ENCODE results near the gene NPAT.

The NPAT gene

GRCh38 chr11:108228251-108228650 is 5.8 kb upstream of the NPAT start:
- Mint-ChIP-seq H3K27me3 (no peaks in the 10 kb centered on the region), H3K27ac (ENCODE audit: low read depth) (peak overlapping the region; percentile 83)

GRCh38 chr11:108226036-108226435 is 3.6 kb upstream of the NPAT start:
- DNase-seq (ENCODE audit: low spot score in 2 of 2) (no peak), ATAC-seq (replicated peaks; ENCODE audit: extremely low read depth, poor library complexity, severe bottlenecking) (no peak)
- H3K4me1 Mint-ChIP-seq, result peaks cover 38% of the 10 kb centered on the region
- H3K27ac Mint-ChIP-seq (ENCODE audit: low read depth), result no peak overlapping the region
- no peaks in the 10 kb centered on the region for H3K9me3 Mint-ChIP-seq
- H3K4me3 Mint-ChIP-seq, result no peak overlapping the region
- peaks cover 43% of the 10 kb centered on the region for H3K36me3 Mint-ChIP-seq (ENCODE audit: insufficient read depth)
- H3K27me3 Mint-ChIP-seq, result no peaks in the 10 kb centered on the region

More at GRCh38 chr11:108228251-108228650, 5.8 kb upstream of the NPAT start:
- peaks cover 40% of the 10 kb centered on the region for H3K4me1 Mint-ChIP-seq
- no peak for DNase-seq (ENCODE audit: low spot score in 2 of 2)
- ATAC-seq (replicated peaks; ENCODE audit: extremely low read depth, poor library complexity, severe bottlenecking), result no peak
- peak overlapping the region; percentile 66 for H3K4me3 Mint-ChIP-seq
- no peaks in the 10 kb centered on the region for H3K9me3 Mint-ChIP-seq
- H3K36me3 Mint-ChIP-seq (ENCODE audit: insufficient read depth), result peaks cover 62% of the 10 kb centered on the region

GRCh38 chr11:108224911-108225786 is 2.7 kb upstream of the NPAT start:
- peaks cover 41% of the 10 kb centered on the region for H3K36me3 Mint-ChIP-seq (ENCODE audit: insufficient read depth)
- no peaks in the 10 kb centered on the region for H3K9me3 Mint-ChIP-seq
- ATAC-seq (replicated peaks; ENCODE audit: extremely low read depth, poor library complexity, severe bottlenecking), result no peak

GRCh38 chr11:108224366-108224765 is 1.9 kb upstream of the NPAT start:
- Mint-ChIP-seq H3K9me3 (no peaks in the 10 kb centered on the region), H3K4me3 (no peak overlapping the region), H3K36me3 (ENCODE audit: insufficient read depth) (peaks cover 34% of the 10 kb centered on the region), H3K27ac (ENCODE audit: low read depth) (no peak overlapping the region), H3K27me3 (no peaks in the 10 kb centered on the region), H3K4me1 (peaks cover 45% of the 10 kb centered on the region)
- ATAC-seq (replicated peaks; ENCODE audit: extremely low read depth, poor library complexity, severe bottlenecking) (no peak), DNase-seq (ENCODE audit: low spot score in 2 of 2) (no peak)

More at GRCh38 chr11:108224911-108225786, 2.7 kb upstream of the NPAT start:
- no peak overlapping the region for H3K27ac Mint-ChIP-seq (ENCODE audit: low read depth)
- H3K4me3 Mint-ChIP-seq, result no peak overlapping the region
- peaks cover 43% of the 10 kb centered on the region for H3K4me1 Mint-ChIP-seq
- H3K27me3 Mint-ChIP-seq, result no peaks in the 10 kb centered on the region
- DNase-seq (ENCODE audit: low spot score in 2 of 2), result no peak

- peak; percentile 7 for ATAC-seq (replicated peaks; ENCODE audit: extremely low read depth, poor library complexity, severe bottlenecking)
- DNase-seq (ENCODE audit: low spot score in 2 of 2), result no peak
- no peak overlapping the region for H3K27ac Mint-ChIP-seq (ENCODE audit: low read depth)
- no peaks in the 10 kb centered on the region for H3K27me3 Mint-ChIP-seq
- no peaks in the 10 kb centered on the region for H3K9me3 Mint-ChIP-seq
- H3K4me1 Mint-ChIP-seq, result peaks cover 49% of the 10 kb centered on the region
- peaks cover 32% of the 10 kb centered on the region for H3K36me3 Mint-ChIP-seq (ENCODE audit: insufficient read depth)
- H3K4me3 Mint-ChIP-seq, result no peak overlapping the region
Measured at GRCh38 chr11:108223348-108224149, 1.1 kb upstream of the NPAT start.

- Mint-ChIP-seq H3K27ac (ENCODE audit: low read depth) (no peak overlapping the region), H3K4me1 (peaks cover 54% of the 10 kb centered on the region), H3K27me3 (no peaks in the 10 kb centered on the region), H3K36me3 (ENCODE audit: insufficient read depth) (peaks cover 30% of the 10 kb centered on the region), H3K4me3 (no peak overlapping the region), H3K9me3 (no peaks in the 10 kb centered on the region)
- DNase-seq (ENCODE audit: low spot score in 2 of 2) (peak in 1 of 2 donors; percentile 28), ATAC-seq (replicated peaks; ENCODE audit: extremely low read depth, poor library complexity, severe bottlenecking) (peak; percentile 5)
Measured at GRCh38 chr11:108221911-108222573, 396 bp downstream of the NPAT start.

GRCh38 chr11:108221371-108221770 is 1.1 kb downstream of the NPAT start:
- H3K4me1 Mint-ChIP-seq, result peaks cover 54% of the 10 kb centered on the region
- H3K4me3 Mint-ChIP-seq, result no peak overlapping the region
- DNase-seq (ENCODE audit: low spot score in 2 of 2), result no peak
- H3K27me3 Mint-ChIP-seq, result no peaks in the 10 kb centered on the region
- no peak overlapping the region for H3K27ac Mint-ChIP-seq (ENCODE audit: low read depth)
- H3K36me3 Mint-ChIP-seq (ENCODE audit: insufficient read depth), result peaks cover 26% of the 10 kb centered on the region
- no peak for ATAC-seq (replicated peaks; ENCODE audit: extremely low read depth, poor library complexity, severe bottlenecking)
- no peaks in the 10 kb centered on the region for H3K9me3 Mint-ChIP-seq

GRCh38 chr11:108220721-108221336 is 1.6 kb downstream of the NPAT start:
- Mint-ChIP-seq H3K27me3 (no peaks in the 10 kb centered on the region), H3K36me3 (ENCODE audit: insufficient read depth) (peaks cover 23% of the 10 kb centered on the region), H3K4me3 (no peak overlapping the region), H3K9me3 (no peaks in the 10 kb centered on the region), H3K4me1 (peaks cover 55% of the 10 kb centered on the region), H3K27ac (ENCODE audit: low read depth) (no peak overlapping the region)
- DNase-seq (ENCODE audit: low spot score in 2 of 2) (no peak), ATAC-seq (replicated peaks; ENCODE audit: extremely low read depth, poor library complexity, severe bottlenecking) (no peak)

GRCh38 chr11:108218912-108219783 is 3.3 kb downstream of the NPAT start:
- Mint-ChIP-seq H3K27ac (ENCODE audit: low read depth) (no peak overlapping the region), H3K27me3 (no peaks in the 10 kb centered on the region), H3K4me1 (peaks cover 70% of the 10 kb centered on the region), H3K9me3 (no peaks in the 10 kb centered on the region), H3K4me3 (no peak overlapping the region), H3K36me3 (ENCODE audit: insufficient read depth) (peaks cover 16% of the 10 kb centered on the region)
- ATAC-seq (replicated peaks; ENCODE audit: extremely low read depth, poor library complexity, severe bottlenecking) (no peak), DNase-seq (ENCODE audit: low spot score in 2 of 2) (no peak)

GRCh38 chr11:108218455-108218854 is 4.0 kb downstream of the NPAT start:
- no peak for DNase-seq (ENCODE audit: low spot score in 2 of 2)
- Mint-ChIP-seq H3K27me3 (no peaks in the 10 kb centered on the region), H3K4me1 (peaks cover 77% of the 10 kb centered on the region), H3K36me3 (ENCODE audit: insufficient read depth) (peaks cover 21% of the 10 kb centered on the region), H3K9me3 (no peaks in the 10 kb centered on the region), H3K27ac (ENCODE audit: low read depth) (peak overlapping the region; percentile 68), H3K4me3 (no peak overlapping the region)
- no peak for ATAC-seq (replicated peaks; ENCODE audit: extremely low read depth, poor library complexity, severe bottlenecking)

GRCh38 chr11:108216988-108217387 is 5.5 kb downstream of the NPAT start:
- Mint-ChIP-seq H3K4me3 (peak overlapping the region; percentile 40), H3K27ac (ENCODE audit: low read depth) (peak overlapping the region; percentile 41), H3K27me3 (no peaks in the 10 kb centered on the region), H3K4me1 (peaks cover 79% of the 10 kb centered on the region), H3K9me3 (no peaks in the 10 kb centered on the region), H3K36me3 (ENCODE audit: insufficient read depth) (peaks cover 33% of the 10 kb centered on the region)
- no peak for ATAC-seq (replicated peaks; ENCODE audit: extremely low read depth, poor library complexity, severe bottlenecking)
- no peak for DNase-seq (ENCODE audit: low spot score in 2 of 2)
